WERI-Rb-1 (cell line): ENCODE data around the gene SPSB1.

ENCODE experiments used
- DNase-seq: peaks from one replicate; pipeline ENCODE4 v3.0.0-alpha.2; 2020
- H3K27ac ChIP-seq: fragments of 250-450 bp; sonication (Bioruptor Pico); 2 replicates; pipeline ENCODE4 v1.5.1; 2020; ENCODE audit warnings: mild to moderate bottlenecking, moderate library complexity
- H3K27me3 ChIP-seq: fragments of 250-450 bp; sonication (Bioruptor Pico); 2 replicates; pipeline ENCODE4 v1.5.1; 2021; ENCODE audit warnings: mild to moderate bottlenecking, low read depth, moderate library complexity; ENCODE audit not compliant: insufficient read depth, severe bottlenecking
- H3K36me3 ChIP-seq: fragments of 250-450 bp; sonication (Bioruptor Pico); 2 replicates; pipeline ENCODE4 v1.5.1; 2020; ENCODE audit warnings: mild to moderate bottlenecking, moderate library complexity
- H3K4me3 ChIP-seq: 2 replicates; pipeline ENCODE4 v1.5.1; 2011; ENCODE audit warnings: low read depth, mild to moderate bottlenecking, control low read depth, low read length
- H3K9me3 ChIP-seq: fragments of 250-450 bp; sonication (Bioruptor Pico); 2 replicates; pipeline ENCODE4 v1.5.1; 2021; ENCODE audit warnings: mild to moderate bottlenecking, moderate library complexity; ENCODE audit not compliant: severe bottlenecking
- CTCF ChIP-seq: IDR thresholded peaks from 2 replicates; pipeline ENCODE4 v1.5.1; 2011; ENCODE audit warnings: low read depth, mild to moderate bottlenecking, control low read depth, inconsistent platforms, low read length

Gene SPSB1

GRCh38 chr1:9362488-9362887 lies 69.8 kb downstream of the SPSB1 start:
- Histone ChIP-seq H3K27ac (no peak overlapping the region), H3K27me3 (no peaks in the 10 kb centered on the region), H3K4me3 (no peak overlapping the region), H3K36me3 (peaks cover 39% of the 10 kb centered on the region), H3K9me3 (no peaks in the 10 kb centered on the region)
- TF ChIP-seq CTCF = no peak
- DNase-seq = no peak

- TF ChIP-seq CTCF = no peak
- H3K27ac ChIP-seq = no peak overlapping the region
- DNase-seq = no peak
These were observed 70.4 kb downstream of the SPSB1 start for GRCh38 chr1:9363061-9363471.

GRCh38 chr1:9366298-9366697 lies 73.6 kb downstream of the SPSB1 start:
- no peak for TF ChIP-seq CTCF
- Histone ChIP-seq H3K36me3 (peaks cover 37% of the 10 kb centered on the region), H3K4me3 (no peak overlapping the region), H3K9me3 (no peaks in the 10 kb centered on the region), H3K27me3 (no peaks in the 10 kb centered on the region), H3K27ac (no peak overlapping the region)
- no peak for DNase-seq

More at GRCh38 chr1:9363061-9363471, 70.4 kb downstream of the SPSB1 start:
- Histone ChIP-seq H3K36me3 (peaks cover 39% of the 10 kb centered on the region), H3K4me3 (no peak overlapping the region), H3K9me3 (no peaks in the 10 kb centered on the region), H3K27me3 (no peaks in the 10 kb centered on the region)

GRCh38 chr1:9366943-9367780 lies 74.5 kb downstream of the SPSB1 start:
- TF ChIP-seq CTCF = no peak
- peaks cover 32% of the 10 kb centered on the region for H3K36me3 ChIP-seq
- H3K9me3 ChIP-seq = no peaks in the 10 kb centered on the region
- DNase-seq = no peak
- no peaks in the 10 kb centered on the region for H3K27me3 ChIP-seq
- no peak overlapping the region for H3K27ac ChIP-seq
- H3K4me3 ChIP-seq = no peak overlapping the region

- no peak overlapping the region for H3K4me3 ChIP-seq
- peaks cover 25% of the 10 kb centered on the region for H3K36me3 ChIP-seq
- DNase-seq = no peak
- H3K27ac ChIP-seq = no peak overlapping the region
- no peak for TF ChIP-seq CTCF
- H3K9me3 ChIP-seq = no peaks in the 10 kb centered on the region
- no peaks in the 10 kb centered on the region for H3K27me3 ChIP-seq
These were observed 75.1 kb downstream of the SPSB1 start for GRCh38 chr1:9367806-9368205.

- H3K9me3 ChIP-seq = no peaks in the 10 kb centered on the region
- H3K36me3 ChIP-seq = peaks cover 22% of the 10 kb centered on the region
- no peak overlapping the region for H3K27ac ChIP-seq
- no peak for TF ChIP-seq CTCF
- no peaks in the 10 kb centered on the region for H3K27me3 ChIP-seq
- no peak overlapping the region for H3K4me3 ChIP-seq
- DNase-seq = no peak
These were observed 75.7 kb downstream of the SPSB1 start for GRCh38 chr1:9368356-9368755.
